Prostate gland (tissue), 2 donors: Measurements from ENCODE around the gene LAS1L. TPM values are rescaled to one million over a fixed set of nuclear protein-coding genes. Genes with fewer than 3 reads are reported as not detected.

Experiments
- DNase-seq: peaks from one replicate; pipeline ENCODE4 v3.0.0-alpha.2; 2019; ENCODE audit warnings: low spot score
- H3K27ac ChIP-seq, 2 donors: fragments of 200-600 bp; sonication (generic); 2 replicates each; pipeline ENCODE4 v1.5.1; 2017 to 2019
- H3K27me3 ChIP-seq: fragments of 200-600 bp; sonication (generic); replicated peaks from 2 replicates; pipeline ENCODE4 v1.5.1; 2019; ENCODE audit not compliant: insufficient read depth
- H3K36me3 ChIP-seq, 2 donors: fragments of 200-600 bp; sonication (generic); 1 replicate in 1 of 2; 2 replicates in 1 of 2; pipeline versions ENCODE4 v1.5.1 to v1.8.1; 2017 to 2019
- H3K4me1 ChIP-seq: fragments of 200-600 bp; sonication (generic); replicated peaks from 2 replicates; pipeline ENCODE4 v1.5.1; 2019
- H3K4me3 ChIP-seq, 2 donors: fragments of 200-600 bp; sonication (generic); 2 replicates each; pipeline ENCODE4 v1.5.1; 2017 to 2019
- H3K9me3 ChIP-seq: fragments of 200-600 bp; sonication (generic); 2 replicates; pipeline ENCODE4 v1.5.1; 2017
- POLR2A ChIP-seq: fragments of 450-650 bp; IDR thresholded peaks from one replicate; pipeline ENCODE4 v1.6.1; 2016; ENCODE audit warnings: antibody characterized with exemption, mild to moderate bottlenecking
- POLR2AphosphoS5 ChIP-seq: sonication (generic); formaldehyde crosslinking; IDR thresholded peaks from one replicate; pipeline ENCODE4 v1.6.1; 2017; ENCODE audit warnings: antibody characterized with exemption
- WGBS: methylation state at CpG from one replicate; pipeline ENCODE4 v1.1.5; 2018; 5-methylcytosine and 5-hydroxymethylcytosine counted together
- intact Hi-C: fragments of 100-400 bp; cut with DNase I; formaldehyde crosslinking; loops from one replicate; pipeline ENCODE4 v1.14.2; 2022
- total RNA-seq, 2 donors: library from RNA; depleted of rRNA; stranded (reverse); fragments of >200 nt; gene quantifications; one replicate each; pipeline ENCODE4 v1.1.0, GENCODE V29; 2016
- TF ChIP-seq, protein P1 (sequence below), 4 experiments: fragments of 200-600 bp in 2 of 4; fragments of 450-650 bp in 2 of 4; sonication (generic) in 2 of 4; IDR thresholded peaks; 1 replicate in 3 of 4; 2 replicates in 1 of 4; pipeline ENCODE4 v1.5.1; 2016 to 2019; ENCODE audit warnings: antibody characterized with exemption in 4 of 4, mild to moderate bottlenecking in 2 of 4, moderate library complexity in 2 of 4

LAS1L gene
- total RNA-seq, 2 donors from 2014 or later: 23.5 to 57.3 TPM

- Histone ChIP-seq H3K27ac (no peak overlapping the region), H3K27me3 (no peaks in the 10 kb centered on the region), H3K4me1 (no peaks in the 10 kb centered on the region), H3K36me3 (no peaks in the 10 kb centered on the region), H3K4me3 (no peak overlapping the region), H3K9me3 (no peaks in the 10 kb centered on the region)
- intact Hi-C loops: no loop called here
- TF ChIP-seq POLR2AphosphoS5: no peak
- TF ChIP-seq, protein P1, sequence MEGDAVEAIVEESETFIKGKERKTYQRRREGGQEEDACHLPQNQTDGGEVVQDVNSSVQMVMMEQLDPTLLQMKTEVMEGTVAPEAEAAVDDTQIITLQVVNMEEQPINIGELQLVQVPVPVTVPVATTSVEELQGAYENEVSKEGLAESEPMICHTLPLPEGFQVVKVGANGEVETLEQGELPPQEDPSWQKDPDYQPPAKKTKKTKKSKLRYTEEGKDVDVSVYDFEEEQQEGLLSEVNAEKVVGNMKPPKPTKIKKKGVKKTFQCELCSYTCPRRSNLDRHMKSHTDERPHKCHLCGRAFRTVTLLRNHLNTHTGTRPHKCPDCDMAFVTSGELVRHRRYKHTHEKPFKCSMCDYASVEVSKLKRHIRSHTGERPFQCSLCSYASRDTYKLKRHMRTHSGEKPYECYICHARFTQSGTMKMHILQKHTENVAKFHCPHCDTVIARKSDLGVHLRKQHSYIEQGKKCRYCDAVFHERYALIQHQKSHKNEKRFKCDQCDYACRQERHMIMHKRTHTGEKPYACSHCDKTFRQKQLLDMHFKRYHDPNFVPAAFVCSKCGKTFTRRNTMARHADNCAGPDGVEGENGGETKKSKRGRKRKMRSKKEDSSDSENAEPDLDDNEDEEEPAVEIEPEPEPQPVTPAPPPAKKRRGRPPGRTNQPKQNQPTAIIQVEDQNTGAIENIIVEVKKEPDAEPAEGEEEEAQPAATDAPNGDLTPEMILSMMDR (IDR thresholded peaks at IDR 0.05): no peak
- TF ChIP-seq POLR2A: no peak
- WGBS: 93% methylated on average over 3 of the region's 3 CpGs
- no peak for DNase-seq
These were observed 16.7 kb downstream of the LAS1L start for GRCh38 chrX:65517923-65518322.

- intact Hi-C loops: no loop called here
- Histone ChIP-seq H3K27me3 (no peaks in the 10 kb centered on the region), H3K4me3 (no peak overlapping the region), H3K9me3 (no peaks in the 10 kb centered on the region), H3K36me3 (no peaks in the 10 kb centered on the region), H3K27ac (no peak overlapping the region), H3K4me1 (no peaks in the 10 kb centered on the region)
- 83% methylated on average over 3 of the region's 3 CpGs for WGBS
- TF ChIP-seq POLR2A (no peak), POLR2AphosphoS5 (no peak)
- TF ChIP-seq, protein P1 (IDR thresholded peaks at IDR 0.05): no peak
- DNase-seq: no peak
These were observed 17.8 kb downstream of the LAS1L start for GRCh38 chrX:65516756-65517155.

DNA sequence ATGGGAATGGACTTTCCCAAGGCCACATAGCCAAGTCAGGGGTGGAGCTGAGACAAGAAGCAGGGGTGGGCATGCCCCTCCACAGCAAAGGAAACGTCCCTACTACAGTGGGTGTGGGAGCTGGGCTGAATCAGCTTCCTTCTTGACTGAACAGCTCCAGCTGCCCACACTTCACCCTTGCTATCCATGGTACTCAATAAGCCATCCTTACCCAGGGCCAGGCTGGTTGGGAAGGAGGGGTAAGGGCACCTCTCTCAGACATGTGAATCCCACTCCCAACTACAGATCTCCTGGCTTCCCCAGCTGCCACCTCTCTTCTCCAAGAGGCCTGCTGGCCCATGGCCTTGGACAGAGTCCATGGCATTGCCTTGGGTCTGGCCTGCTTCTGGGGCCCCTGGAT lies 21.0 kb downstream of the LAS1L start:
- no peak overlapping the region for H3K27ac ChIP-seq
- no peaks in the 10 kb centered on the region for H3K36me3 ChIP-seq
- no peak for DNase-seq
- no peak for TF ChIP-seq POLR2AphosphoS5
- no peak for TF ChIP-seq POLR2A
- TF ChIP-seq, protein P1 (IDR thresholded peaks at IDR 0.05): no peak
- H3K27me3 ChIP-seq: no peaks in the 10 kb centered on the region
- H3K4me3 ChIP-seq: no peak overlapping the region
- intact Hi-C loops: no loop called here
- H3K9me3 ChIP-seq: no peaks in the 10 kb centered on the region
- H3K4me1 ChIP-seq: no peaks in the 10 kb centered on the region
- WGBS: no CpG with 5 or more reads among the region's 1 CpG

DNA sequence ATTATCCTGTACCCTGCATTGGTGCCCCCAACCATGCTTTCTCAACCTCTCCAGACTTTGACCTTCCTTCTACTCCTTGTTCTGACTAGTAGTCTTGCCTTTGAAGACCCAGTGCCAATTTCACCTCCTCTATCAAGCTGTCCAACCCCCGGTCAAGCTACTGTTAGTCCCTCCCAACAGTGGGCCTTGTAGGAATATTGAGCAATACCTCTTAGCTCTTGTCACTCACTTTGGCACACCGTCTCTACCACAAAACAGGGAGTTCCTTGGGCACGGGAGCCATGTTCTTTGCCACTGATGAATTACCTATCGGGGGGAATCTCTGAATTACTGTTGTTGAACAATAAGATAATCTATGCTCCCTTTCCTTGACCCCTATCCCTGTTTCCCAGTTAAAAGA lies 25.2 kb downstream of the LAS1L start:
- Histone ChIP-seq H3K36me3 (no peaks in the 10 kb centered on the region), H3K9me3 (no peaks in the 10 kb centered on the region), H3K4me3 (no peak overlapping the region), H3K27ac (no peak overlapping the region), H3K27me3 (no peaks in the 10 kb centered on the region), H3K4me1 (no peaks in the 10 kb centered on the region)
- WGBS: 98% methylated on average over 4 of the region's 4 CpGs
- intact Hi-C loops: no loop called here
- no peak for TF ChIP-seq POLR2A
- TF ChIP-seq, protein P1 (IDR thresholded peaks at IDR 0.05): no peak
- no peak for TF ChIP-seq POLR2AphosphoS5
- no peak for DNase-seq

DNA sequence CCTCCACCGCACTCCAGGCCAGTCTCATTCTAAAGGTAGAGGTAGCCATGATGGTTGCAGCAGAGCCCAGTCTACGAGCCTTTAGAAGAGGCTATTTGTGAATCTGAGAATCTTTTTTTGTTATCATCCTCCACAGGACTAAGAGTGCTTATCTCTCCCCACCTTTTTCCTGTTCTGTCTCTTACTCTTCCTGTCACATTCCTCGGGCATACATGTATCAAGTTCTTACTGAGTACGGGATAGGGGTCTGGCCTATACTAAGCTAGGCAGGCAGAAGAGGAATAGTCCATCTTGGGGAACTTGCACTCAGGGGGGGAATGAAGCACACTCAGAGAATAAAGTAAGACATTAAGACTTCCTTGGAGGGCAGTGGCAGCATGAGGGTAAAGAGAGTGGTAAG lies 25.7 kb downstream of the LAS1L start:
- Histone ChIP-seq H3K4me3 (no peak overlapping the region), H3K36me3 (no peaks in the 10 kb centered on the region), H3K4me1 (no peaks in the 10 kb centered on the region), H3K9me3 (no peaks in the 10 kb centered on the region), H3K27me3 (no peaks in the 10 kb centered on the region), H3K27ac (no peak overlapping the region)
- WGBS: 94% methylated on average over 3 of the region's 4 CpGs
- TF ChIP-seq POLR2AphosphoS5: no peak
- TF ChIP-seq, protein P1 (IDR thresholded peaks at IDR 0.05): no peak
- TF ChIP-seq POLR2A: no peak
- intact Hi-C loops: no loop called here
- DNase-seq: no peak
